ENCODE measurements around the gene ATP9A.

- TF ChIP-seq, protein P1, sequence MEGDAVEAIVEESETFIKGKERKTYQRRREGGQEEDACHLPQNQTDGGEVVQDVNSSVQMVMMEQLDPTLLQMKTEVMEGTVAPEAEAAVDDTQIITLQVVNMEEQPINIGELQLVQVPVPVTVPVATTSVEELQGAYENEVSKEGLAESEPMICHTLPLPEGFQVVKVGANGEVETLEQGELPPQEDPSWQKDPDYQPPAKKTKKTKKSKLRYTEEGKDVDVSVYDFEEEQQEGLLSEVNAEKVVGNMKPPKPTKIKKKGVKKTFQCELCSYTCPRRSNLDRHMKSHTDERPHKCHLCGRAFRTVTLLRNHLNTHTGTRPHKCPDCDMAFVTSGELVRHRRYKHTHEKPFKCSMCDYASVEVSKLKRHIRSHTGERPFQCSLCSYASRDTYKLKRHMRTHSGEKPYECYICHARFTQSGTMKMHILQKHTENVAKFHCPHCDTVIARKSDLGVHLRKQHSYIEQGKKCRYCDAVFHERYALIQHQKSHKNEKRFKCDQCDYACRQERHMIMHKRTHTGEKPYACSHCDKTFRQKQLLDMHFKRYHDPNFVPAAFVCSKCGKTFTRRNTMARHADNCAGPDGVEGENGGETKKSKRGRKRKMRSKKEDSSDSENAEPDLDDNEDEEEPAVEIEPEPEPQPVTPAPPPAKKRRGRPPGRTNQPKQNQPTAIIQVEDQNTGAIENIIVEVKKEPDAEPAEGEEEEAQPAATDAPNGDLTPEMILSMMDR (conservative IDR thresholded peaks at IDR 0.05 in 1 of 2, IDR thresholded peaks at IDR 0.05 in 1 of 2; ENCODE audit: extremely low read depth in 1 of 2, insufficient read depth in 1 of 2, low read depth in 1 of 2, low read length in 2 of 2) = no peak
- TF ChIP-seq EZH2 (IDR thresholded peaks at IDR 0.05; ENCODE audit: borderline replicate concordance, low read length) = no peak
Observed at GRCh38 chr20:51688600-51689244, 79.5 kb downstream of the ATP9A start.

Data from mammary epithelial cell (primary cell).